HG02610 (cell line): Measurements from ENCODE around the gene SPRED1.

Experiments used
- ATAC-seq: cut with Tn5 transposase; IDR thresholded peaks from one replicate; pipeline ENCODE4 v1.9.1; 2021; ENCODE audit warnings: mild to moderate bottlenecking, moderate library complexity; ENCODE audit not compliant: unreplicated experiment

The SPRED1 gene

GRCh38 chr15:38344351-38344750 is 91.7 kb downstream of the SPRED1 start:
- ATAC-seq, result no peak

GRCh38 chr15:38349251-38349650 is 96.6 kb downstream of the SPRED1 start:
- no peak for ATAC-seq

- no peak for ATAC-seq
Observed at GRCh38 chr15:38351466-38351865, 98.8 kb downstream of the SPRED1 start.

GRCh38 chr15:38354315-38354929 is 101.8 kb downstream of the SPRED1 start:
- ATAC-seq, result no peak

- ATAC-seq, result no peak
Observed at GRCh38 chr15:38362355-38362754, 109.7 kb downstream of the SPRED1 start.

GRCh38 chr15:38367476-38367875 is 114.8 kb downstream of the SPRED1 start:
- no peak for ATAC-seq

GRCh38 chr15:38369936-38370478 is 117.4 kb downstream of the SPRED1 start:
- ATAC-seq, result no peak

- ATAC-seq, result no peak
Observed at GRCh38 chr15:38373016-38373415, 120.4 kb downstream of the SPRED1 start.

GRCh38 chr15:38374029-38374428 is 121.4 kb downstream of the SPRED1 start:
- no peak for ATAC-seq

- no peak for ATAC-seq
Observed at GRCh38 chr15:38374556-38374955, 121.9 kb downstream of the SPRED1 start.

- no peak for ATAC-seq
Observed at GRCh38 chr15:38376081-38376480, 123.4 kb downstream of the SPRED1 start.

- no peak for ATAC-seq
Observed at GRCh38 chr15:38377636-38378035, 125.0 kb downstream of the SPRED1 start.

- ATAC-seq, result no peak
Observed at GRCh38 chr15:38378161-38378560, 125.5 kb downstream of the SPRED1 start.

GRCh38 chr15:38389924-38390542 is 137.4 kb downstream of the SPRED1 start:
- ATAC-seq, result peak; percentile 82

- ATAC-seq, result no peak
Observed at GRCh38 chr15:38391191-38391590, 138.6 kb downstream of the SPRED1 start.

GRCh38 chr15:38398134-38398533 is 145.5 kb downstream of the SPRED1 start:
- ATAC-seq, result no peak

- no peak for ATAC-seq
Observed at GRCh38 chr15:38401106-38401505, 148.5 kb downstream of the SPRED1 start.

- ATAC-seq, result no peak
Observed at GRCh38 chr15:38401701-38402100, 149.1 kb downstream of the SPRED1 start.

GRCh38 chr15:38406436-38406835 is 153.8 kb downstream of the SPRED1 start:
- no peak for ATAC-seq
